Measurements from ENCODE around the gene ZDHHC20. TPM values are rescaled to one million over a fixed set of nuclear protein-coding genes. Genes with fewer than 3 reads are reported as not detected.

The ZDHHC20 gene
- total RNA-seq, 1 donor from 2014 or later, result 82.0 TPM

- ATAC-seq (peak; percentile 27 to 54), DNase-seq (no peak)
- Histone ChIP-seq H3K9me3 (no peaks in the 10 kb centered on the region), H3K27ac (no peak overlapping the region), H3K4me3 (no peak overlapping the region), H3K27me3 (ENCODE audit: low read depth) (no peaks in the 10 kb centered on the region), H3K4me1 (peaks cover 43% of the 10 kb centered on the region), H3K36me3 (no peaks in the 10 kb centered on the region)
- no peak for TF ChIP-seq CTCF (IDR thresholded peaks at IDR 0.05)
- intact Hi-C loops (cut with DNase I), result no loop called here
Measured at GRCh38 chr13:21453387-21454081, 5.6 kb downstream of the ZDHHC20 start.

GRCh38 chr13:21450936-21451335 lies 8.2 kb downstream of the ZDHHC20 start:
- H3K27me3 ChIP-seq (ENCODE audit: low read depth), result no peaks in the 10 kb centered on the region
- ATAC-seq (no peak), DNase-seq (no peak)
- intact Hi-C loops (cut with DNase I), result no loop called here
- no peak overlapping the region for H3K4me3 ChIP-seq
- H3K9me3 ChIP-seq, result no peaks in the 10 kb centered on the region
- no peaks in the 10 kb centered on the region for H3K36me3 ChIP-seq
- peaks cover 23% of the 10 kb centered on the region for H3K4me1 ChIP-seq
- H3K27ac ChIP-seq, result no peak overlapping the region
- no peak for TF ChIP-seq CTCF (IDR thresholded peaks at IDR 0.05)

GRCh38 chr13:21446656-21447055 lies 12.4 kb downstream of the ZDHHC20 start:
- Histone ChIP-seq H3K27ac (no peak overlapping the region), H3K27me3 (ENCODE audit: low read depth) (no peaks in the 10 kb centered on the region), H3K36me3 (no peaks in the 10 kb centered on the region), H3K4me3 (no peak overlapping the region), H3K9me3 (no peaks in the 10 kb centered on the region), H3K4me1 (peaks cover 23% of the 10 kb centered on the region)
- ATAC-seq (no peak), DNase-seq (no peak)
- TF ChIP-seq CTCF (IDR thresholded peaks at IDR 0.05), result no peak
- intact Hi-C loops (cut with DNase I), result no loop called here

- Histone ChIP-seq H3K4me3 (no peak overlapping the region), H3K4me1 (peaks cover 19% of the 10 kb centered on the region), H3K27ac (no peak overlapping the region), H3K36me3 (no peaks in the 10 kb centered on the region), H3K27me3 (ENCODE audit: low read depth) (no peaks in the 10 kb centered on the region), H3K9me3 (no peaks in the 10 kb centered on the region)
- intact Hi-C loops (cut with DNase I), result no loop called here
- DNase-seq, result no peak
- no peak for ATAC-seq
- TF ChIP-seq CTCF (IDR thresholded peaks at IDR 0.05), result no peak
Measured at GRCh38 chr13:21445759-21446158, 13.3 kb downstream of the ZDHHC20 start.

- H3K9me3 ChIP-seq, result peaks cover 4% of the 10 kb centered on the region
- H3K4me1 ChIP-seq, result peaks cover 4% of the 10 kb centered on the region
- intact Hi-C loops (cut with DNase I), result no loop called here
- no peak for ATAC-seq
- DNase-seq, result no peak
- no peaks in the 10 kb centered on the region for H3K27me3 ChIP-seq (ENCODE audit: low read depth)
- H3K36me3 ChIP-seq, result no peaks in the 10 kb centered on the region
- no peak overlapping the region for H3K4me3 ChIP-seq
- no peak overlapping the region for H3K27ac ChIP-seq
- TF ChIP-seq CTCF (IDR thresholded peaks at IDR 0.05), result no peak
Measured at GRCh38 chr13:21443171-21443570, 15.9 kb downstream of the ZDHHC20 start.
